NCI-H69 (cell line): Measurements from ENCODE around the gene ATP10B.

Source experiments
- DNase-seq: peaks from one replicate; lab custom pipeline; 2025; lab: John Stamatoyannopoulos, UW

Gene ATP10B

DNA sequence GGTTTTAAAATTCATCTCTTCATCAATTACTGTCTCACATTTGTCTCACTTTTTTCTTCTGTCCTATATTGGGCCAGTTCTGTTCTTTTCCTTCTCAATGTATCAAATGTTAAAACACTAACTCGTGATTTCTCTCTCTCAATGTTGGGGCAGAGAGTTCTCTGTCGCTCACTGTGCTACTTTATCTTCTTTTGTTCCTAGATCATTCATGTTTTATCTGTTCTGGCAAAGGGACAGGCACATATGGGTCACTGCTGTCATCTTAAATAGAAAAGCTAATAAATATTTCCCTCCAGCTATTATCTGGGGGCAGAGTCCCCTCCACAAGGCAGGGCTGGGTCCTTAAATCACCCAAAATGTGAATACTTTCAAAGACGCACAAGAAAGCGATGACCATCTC is 216.3 kb downstream of the ATP10B start:
- DNase-seq = no peak

DNA sequence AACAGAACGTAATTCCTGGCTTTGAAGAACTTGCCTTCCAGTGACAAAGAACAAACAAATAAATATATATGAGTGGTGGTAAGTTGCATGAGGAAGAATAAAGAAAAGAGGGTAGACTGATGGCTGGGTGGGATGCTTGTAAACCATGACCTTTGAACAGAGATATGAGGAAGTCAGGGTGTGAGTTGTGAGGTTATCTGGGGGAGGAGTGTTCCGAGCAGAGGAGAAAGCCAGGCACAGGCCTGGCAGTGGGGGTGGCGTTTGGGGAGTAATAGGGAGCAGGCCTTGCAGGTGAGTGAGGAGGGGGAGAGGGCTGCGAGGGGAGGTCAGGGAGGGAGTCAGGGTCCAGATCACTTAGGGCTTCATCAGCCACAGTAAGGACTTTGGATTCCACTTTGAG is 217.0 kb downstream of the ATP10B start:
- no peak for DNase-seq

DNA sequence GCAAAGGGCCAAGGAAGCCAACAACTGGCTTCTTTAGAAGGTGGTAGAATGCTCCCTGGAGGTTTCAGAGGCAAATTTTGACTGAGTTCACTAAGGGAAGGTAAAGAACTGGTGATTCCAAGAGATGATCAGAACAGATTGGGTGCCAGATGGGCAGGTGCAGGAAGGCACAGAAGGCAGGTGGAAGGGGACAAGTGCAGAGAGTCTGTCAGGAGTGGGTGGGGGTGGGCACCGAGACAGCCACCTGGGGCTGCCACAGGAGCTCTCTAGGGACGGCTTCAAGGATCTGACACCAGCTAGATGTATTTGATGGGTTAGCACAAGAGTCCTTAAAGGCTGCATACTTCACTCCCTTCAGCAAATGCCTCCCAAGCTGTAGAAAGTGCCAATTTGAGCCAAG is 223.0 kb downstream of the ATP10B start:
- DNase-seq = peak; percentile 38

DNA sequence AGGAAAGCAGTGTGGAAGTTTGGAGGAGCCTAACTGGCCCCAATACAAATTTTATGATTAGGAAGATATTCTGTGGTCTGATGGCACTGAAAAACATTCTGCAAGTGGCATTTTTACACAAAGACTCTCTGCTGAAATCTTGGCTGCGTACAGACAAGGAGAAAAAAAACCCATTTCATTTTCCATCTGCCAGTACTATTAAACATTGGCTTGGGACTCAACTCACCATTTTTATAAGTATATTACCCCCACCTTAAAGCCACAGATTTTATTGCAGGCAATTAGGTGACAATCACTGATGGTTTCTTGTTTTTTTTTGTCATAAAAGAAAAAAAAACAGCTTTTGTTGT is 223.4 kb downstream of the ATP10B start:
- DNase-seq = no peak

DNA sequence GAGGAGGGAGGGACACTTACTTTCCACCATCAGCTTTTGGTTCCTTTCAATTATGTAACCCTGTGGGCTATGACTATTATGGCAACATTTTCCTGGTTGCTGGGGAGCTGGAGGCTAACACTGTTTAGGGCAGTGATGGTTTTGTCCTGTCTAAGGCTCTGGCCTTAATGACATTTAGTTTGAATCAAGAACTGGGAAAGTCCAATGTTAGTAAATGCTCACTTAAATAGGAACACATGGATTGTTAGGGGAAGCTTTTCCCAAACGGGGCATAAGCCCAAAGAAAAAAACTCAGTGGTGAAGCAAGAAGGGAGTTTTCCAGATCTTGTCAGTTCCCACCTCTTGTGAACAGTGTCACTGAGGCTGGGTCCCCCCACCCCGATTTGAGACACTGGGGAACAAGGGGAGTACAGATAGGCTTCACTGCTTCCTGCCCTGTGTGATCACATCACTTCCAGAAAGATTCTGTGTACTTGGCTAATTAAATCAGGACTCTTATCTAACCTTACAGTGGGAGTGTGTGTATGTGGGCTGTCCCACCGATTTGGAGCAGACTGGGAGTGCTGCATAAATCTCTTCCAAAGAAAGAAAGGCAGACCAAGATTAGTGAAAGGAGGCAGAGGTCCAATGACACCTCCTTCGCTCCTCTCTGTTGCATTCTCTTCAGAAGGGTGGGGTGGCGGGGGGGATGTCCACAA is 223.9 kb downstream of the ATP10B start:
- no peak for DNase-seq

DNA sequence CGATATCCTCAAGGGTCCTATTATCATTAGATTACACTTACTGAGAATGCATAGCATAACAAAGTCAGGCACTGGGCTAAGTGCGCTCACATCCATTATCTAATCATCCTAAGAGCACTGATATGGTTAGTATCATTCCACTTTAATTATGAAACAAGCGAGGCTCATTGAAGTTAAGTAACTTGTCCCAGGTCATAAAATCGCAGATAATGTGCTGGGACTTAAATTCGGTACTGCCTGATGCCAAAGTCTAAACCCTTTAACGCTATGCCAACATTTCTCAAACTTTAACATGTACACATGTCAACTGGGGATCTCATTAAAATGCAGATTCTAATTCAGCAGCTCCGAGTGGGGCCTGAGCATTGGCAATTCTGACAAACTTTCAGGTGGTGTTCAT is 225.7 kb downstream of the ATP10B start:
- no peak for DNase-seq

DNA sequence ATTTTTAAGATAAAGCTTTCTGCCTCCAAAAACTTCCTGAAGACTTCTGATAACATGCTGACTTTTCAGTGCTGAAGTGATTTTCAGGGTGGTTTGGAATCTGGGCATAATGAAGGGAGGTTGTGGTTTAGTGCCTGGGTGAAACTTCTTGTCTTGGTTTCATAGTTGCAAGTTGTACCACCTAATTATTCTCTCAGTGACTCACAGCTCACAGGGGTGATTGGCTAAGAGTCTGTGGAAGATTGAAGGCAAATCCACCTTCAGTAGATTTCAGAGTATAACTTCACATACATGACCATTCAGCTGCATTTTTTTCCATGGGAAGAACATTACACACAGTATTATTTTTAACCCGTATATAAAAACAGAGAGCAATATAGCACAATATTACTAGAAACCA is 230.5 kb downstream of the ATP10B start:
- DNase-seq = no peak

DNA sequence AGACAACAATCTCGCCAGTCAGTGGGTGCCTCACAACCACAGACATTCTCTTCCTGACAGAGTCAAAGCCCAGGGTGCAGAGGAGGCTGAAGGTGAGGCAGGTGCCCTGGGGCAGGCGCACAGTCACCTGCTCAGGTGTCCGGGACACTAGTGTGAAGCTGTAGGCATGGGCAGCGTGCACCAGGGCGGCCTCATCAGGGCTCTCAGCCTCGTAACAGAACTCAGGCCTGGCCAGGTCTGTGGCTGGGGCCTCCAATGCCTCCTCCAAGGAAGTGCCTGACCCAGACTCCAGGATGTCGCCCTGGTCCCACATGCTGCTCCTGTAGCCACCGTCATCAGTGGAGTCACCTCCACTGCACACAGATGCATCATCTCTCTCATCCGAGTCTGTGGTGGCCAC is 231.6 kb downstream of the ATP10B start:
- DNase-seq = no peak

DNA sequence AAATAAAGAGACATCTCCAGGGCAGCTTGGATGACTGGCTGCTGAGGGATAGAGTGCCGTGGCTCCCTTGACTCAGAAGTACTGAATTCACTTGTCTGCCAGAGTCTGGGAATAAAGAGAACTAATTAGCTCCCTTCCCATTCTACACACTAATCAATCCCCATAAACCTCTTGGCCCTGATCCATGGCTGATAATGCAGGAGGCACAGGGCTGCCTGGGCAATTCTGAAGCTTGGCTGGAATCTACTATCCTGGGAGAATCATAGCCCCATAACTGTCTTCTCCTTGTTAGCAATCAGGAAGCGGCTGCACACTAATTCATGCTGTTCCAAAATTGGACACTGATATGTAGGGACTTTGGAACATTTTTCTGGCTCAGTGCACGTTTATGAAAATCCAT is 232.6 kb downstream of the ATP10B start:
- DNase-seq = peak; percentile 49

DNA sequence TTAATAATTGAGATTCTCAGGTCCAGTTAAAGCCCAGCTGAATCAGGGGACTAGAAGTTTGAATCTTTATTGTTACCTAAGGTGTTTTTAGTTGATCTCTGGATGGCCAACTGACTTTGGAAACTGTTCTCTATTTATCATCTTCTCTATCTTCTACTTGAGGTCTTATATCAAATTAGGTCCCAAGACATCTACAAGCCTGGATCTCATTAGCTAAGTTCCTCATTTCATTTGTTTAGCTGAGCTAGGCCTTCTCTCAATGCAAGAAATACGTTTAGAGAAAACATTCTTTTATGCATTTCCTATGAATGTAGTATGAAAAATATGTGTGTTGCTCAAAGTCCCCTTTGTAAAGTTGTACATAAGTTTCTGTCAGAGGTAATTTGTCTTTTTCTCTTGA is 233.7 kb downstream of the ATP10B start:
- no peak for DNase-seq

DNA sequence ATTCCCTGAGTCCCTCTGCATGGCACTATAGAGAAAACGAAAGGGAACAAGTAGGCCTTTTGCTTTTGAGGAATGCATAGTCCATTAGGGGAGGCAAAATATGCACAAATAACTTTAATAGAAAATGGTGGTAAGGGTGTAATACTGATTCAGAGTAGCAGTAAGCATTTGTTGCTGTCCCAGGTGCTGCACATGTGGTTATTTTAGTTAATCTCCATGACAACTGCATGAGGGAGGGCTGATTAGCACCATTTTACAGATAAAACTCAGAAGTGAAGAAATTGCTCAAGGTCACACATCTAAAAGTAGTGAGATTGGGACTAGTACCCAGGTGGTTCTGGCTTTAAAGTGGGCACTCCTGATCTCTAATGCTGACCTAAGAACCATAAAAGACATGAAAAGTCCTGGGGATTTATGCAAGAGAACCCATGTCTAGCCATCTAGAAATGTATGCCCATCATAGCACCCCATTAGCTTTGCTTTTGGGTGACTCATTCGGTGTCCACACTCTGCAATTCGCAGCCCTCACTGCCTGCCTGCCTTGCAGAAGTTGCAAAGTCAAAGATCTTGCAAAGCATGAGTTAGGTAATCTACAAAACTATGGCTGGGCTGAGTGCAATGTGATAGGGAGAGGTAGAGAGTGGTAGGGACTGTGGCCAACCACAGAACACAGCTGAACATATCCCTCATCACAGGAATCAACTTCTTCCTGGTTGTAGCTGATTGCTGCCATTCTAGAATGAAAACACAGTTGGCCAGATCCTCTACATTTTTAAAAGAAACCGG is 235.1 kb downstream of the ATP10B start:
- DNase-seq = no peak

DNA sequence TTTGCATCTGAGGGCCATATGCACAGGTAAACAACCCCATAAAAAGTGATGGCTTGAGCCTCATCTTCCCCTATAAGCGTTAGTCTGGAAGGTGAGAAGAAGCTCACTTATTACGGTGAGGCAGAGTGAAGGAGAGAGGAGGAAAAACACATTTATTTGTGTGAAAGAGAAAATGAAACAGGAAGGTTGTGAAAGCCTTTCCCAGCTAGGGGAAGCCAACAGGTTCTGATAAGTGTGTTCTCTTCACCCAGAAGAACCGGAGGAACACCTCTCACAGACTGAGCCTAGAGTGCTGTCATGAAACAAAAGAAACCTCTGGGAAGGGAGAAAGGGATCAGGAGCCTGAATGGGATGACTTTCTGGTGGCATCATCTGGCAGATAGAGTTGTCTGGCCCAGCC is 237.9 kb downstream of the ATP10B start:
- no peak for DNase-seq

DNA sequence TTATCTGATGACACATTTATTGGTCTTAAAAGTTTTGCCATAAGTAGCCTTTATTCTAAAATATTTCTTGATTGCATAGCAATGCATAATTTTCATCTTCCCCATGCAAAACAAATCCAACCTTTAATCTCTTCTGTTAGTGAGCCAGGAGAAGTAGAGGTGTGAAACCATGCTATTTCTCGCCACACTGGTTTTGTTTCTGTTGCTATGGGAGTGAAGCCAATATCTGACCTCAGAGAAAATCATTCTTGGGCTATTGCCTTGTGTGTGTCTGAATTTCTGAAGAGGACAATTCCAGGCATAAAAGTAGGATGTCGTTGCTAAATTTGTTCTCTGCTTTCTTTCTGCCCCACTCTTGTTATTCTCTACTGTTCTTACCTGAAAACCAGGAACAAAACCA is 246.7 kb downstream of the ATP10B start:
- no peak for DNase-seq

DNA sequence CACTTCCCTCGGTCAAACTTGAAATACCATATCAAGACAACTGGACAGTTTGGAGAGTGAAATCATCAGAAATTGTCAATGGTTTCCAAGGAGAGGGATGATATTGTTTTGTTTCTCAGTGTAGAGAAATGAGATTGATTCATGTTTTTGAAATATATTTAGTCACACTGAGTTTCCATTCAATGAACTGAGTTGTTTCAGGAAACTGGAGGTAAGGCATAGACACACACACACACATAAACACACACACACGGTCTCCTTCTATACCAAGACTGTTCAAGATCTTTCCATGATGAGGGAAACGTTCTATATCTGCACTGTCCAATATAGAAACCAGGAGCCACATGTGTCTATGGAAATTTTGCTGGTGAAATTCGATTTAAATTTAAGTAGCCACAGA is 247.5 kb downstream of the ATP10B start:
- DNase-seq = no peak

DNA sequence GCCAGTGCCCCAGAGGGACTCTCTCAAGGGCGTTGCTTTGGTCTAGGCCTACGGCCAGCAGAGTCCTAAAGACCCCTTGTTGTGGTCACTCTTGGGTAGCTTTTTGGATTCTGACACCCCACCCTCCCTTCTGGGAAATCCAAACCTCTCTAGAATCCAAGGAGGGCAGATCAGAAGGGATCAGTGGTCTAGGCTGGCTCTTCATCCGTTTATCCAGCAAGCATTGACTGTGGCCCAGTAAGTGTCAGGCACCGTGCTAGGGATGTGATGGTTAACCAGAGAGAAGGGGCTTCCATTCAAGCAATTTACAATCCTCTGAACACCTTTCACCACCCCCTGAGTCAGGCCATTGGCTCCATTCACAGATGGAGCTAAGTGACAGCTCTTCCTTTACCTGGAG is 249.3 kb downstream of the ATP10B start:
- DNase-seq = no peak

DNA sequence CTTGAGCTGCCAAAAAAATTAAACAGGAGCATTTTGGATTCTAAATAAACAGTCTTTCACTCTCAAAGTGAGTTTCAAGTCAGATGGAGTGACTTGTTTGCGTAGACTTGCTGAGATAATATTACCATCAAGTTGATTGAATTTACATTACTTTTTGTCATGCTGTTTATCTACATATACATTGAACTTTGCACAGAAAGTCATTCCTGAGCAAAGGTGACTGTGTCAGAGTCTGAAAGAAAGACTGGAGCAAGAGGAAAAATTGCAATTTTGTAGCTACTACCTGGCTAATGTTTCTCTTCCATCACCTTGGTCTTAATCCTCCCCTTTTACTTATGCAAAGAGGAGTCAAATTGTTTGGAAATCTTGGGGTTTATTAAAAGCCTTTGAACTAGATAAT is 251.0 kb downstream of the ATP10B start:
- no peak for DNase-seq

DNA sequence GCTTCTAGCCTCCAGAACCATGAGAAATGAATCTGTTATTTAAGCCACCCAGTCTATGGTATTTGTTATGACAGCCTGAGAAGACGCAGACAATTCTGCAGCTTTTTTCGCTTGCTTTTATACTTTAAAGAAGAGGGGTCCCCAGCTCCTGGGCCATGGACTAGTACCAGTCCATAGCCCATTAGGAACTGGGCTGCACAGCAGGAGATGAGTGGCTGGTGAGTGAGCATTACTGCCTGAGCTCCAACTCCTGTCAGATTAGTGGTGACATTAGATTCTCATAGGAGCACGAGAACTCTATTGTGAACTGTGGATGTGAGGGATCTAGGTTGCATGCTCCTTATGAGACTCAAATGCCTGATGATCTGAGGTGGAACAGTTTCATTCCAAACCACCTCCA is 278.7 kb downstream of the ATP10B start:
- no peak for DNase-seq

DNA sequence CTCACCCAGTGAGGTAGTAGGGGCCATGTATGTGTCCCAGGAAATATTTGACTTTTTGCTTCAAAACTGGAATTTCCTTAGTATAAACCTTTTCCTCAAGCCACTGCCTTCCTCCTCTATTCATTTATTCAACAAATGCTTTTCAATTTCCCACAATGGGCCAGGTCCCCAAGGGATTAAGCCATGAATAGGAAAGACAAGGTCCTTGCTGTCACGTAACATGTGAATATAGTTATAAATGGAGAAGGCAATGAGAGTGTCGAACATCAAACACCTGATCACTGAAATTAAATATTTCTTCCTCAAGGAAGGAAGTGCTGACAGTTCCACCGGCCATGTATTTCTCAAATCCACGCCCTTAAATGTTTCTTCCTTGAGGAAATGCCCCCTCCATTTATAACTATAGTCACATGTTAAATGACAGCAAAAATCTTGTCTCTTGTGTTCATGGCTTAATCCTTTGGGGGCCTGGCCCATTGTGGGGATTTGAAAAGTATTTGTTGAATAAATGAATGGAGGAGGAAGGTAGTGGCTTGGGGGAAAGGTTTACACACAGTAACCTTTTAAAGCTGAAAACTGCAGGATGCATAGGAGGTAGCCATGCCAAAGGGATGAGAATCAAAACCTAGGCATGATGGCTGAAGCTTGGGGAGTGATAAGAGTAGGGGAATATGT is 284.8 kb downstream of the ATP10B start:
- no peak for DNase-seq

DNA sequence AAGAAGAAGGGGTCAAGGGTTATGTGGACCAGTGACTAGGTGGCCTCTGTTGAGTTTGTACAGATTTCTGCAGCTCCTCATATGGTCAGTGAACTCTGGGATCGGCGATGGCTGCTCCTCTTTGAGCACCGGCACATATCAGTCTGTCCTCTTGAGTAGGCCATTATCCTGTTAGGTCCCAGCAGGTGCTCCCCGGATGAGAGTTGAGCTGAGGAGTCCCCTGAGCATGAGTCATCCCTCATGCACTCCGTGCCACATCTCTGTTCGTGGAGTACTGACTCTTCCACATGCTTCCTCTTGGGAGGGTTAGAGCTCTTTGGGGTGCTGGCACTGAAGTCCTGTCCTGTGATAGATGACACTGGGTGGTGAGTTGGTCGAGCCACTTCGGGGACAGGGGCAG is 286.6 kb downstream of the ATP10B start:
- no peak for DNase-seq

DNA sequence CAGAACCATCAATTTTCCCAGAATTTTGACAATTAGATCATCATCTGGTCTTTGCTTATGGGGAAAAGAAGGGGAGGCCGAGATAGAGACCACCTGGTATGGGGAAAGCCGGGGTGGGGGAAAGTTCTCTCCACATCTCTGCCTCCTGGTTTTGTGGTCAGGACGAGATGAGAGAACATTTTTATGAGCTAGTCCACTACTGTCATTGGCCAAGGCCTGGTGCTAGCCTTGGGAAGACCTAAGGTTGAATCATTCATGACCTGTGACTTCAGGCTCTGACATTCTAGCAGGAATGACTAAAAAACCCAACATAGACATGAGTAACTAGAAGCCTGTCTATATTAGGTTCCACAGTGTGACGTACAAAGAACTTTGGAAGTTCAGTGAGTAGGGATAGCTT is 295.2 kb downstream of the ATP10B start:
- no peak for DNase-seq

DNA sequence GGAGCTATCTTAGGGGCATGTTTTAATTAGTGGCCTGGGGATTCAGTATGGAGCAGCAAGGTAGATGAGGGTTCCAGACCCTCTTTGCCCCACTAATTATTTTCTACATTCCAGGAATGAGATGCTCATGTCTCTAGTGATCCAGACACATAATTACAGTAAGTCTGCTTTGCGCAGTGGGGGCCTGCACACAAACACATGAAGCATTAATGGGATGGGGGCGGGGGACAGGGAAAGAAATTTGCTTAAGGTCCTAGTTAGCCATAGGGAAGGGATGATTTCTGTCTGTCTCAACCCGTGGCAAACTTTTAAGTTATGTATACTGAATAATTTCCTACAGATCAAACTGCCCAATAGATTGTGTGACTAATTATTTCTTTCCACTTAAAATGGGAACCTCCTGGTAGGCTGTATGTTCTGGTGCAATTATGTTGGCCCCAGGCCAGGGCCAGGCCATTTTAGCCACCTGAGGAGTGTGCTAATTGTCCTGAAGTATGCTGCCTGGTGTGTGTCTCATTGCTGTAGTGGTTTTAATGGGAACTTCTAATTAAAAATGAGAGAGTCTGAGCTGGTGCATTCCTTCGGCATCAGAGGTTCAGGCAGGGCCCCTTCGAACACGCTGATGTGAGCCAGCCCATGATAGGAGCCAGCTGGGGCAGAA is 295.9 kb downstream of the ATP10B start:
- peak; percentile 93 for DNase-seq

DNA sequence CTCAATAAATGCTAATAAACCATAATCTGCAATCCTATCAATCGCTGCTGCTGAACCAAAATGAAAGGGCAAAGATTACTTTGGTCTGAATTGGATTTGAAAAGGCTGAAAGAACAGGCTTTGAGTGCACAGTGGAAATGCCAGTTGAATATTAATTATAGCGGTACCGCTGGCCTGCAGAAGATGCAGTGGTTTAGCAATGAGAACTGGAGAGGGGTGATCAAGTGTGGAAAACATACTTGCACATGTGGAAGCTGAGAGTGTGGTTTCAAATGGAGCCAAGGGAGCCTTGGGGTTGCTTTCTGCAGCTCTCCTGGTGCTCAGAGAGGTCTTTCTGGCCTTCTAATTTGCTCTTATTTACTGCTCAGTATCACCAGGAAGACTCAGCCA is 296.4 kb downstream of the ATP10B start:
- no peak for DNase-seq

DNA sequence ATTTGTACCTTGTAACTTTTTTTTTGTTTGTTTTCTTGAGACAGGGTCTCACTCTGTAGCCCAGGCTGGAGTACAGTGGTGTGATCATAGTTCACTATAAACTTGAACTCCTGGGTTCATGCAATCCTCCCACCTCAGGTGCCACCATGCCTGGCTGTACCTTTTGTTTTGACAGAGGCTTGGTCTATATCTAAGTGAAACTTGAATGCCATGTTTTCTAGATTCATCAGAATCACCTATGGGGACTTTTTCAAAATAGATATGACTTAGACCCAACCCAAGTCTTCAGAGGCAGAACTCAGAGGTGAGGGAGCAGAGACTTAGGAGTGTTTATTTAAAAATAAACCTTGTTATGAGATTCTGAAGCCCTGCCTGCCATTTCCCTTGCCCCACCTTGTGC is 301.9 kb downstream of the ATP10B start:
- no peak for DNase-seq
